Activated CD4-positive, alpha-beta T cell treated with anti-CD3 and anti-CD28 coated beads, Interleukin-2, Interleukin-4, amounts not matched to agents 100 ng/mL and 50 ng/mL, durations not matched to agents 16 hours and 8 hours (primary cell): ENCODE data around the gene FAM222A.
"Not testable (repeated sequence)": the region's sequence is repeated elsewhere in the genome, so short reads cannot be mapped to it uniquely, and the experiment has no call there.

ENCODE experiments used
- DNase-seq: peaks from one replicate; pipeline ENCODE4 v3.0.0-alpha.2; 2020; ENCODE audit warnings: low spot score

The FAM222A gene

GRCh38 chr12:109693653-109694600 lies 19.7 kb upstream of the FAM222A start:
- DNase-seq: no peak

GRCh38 chr12:109694629-109695028 lies 19.0 kb upstream of the FAM222A start:
- DNase-seq: not testable (repeated sequence)

DNA sequence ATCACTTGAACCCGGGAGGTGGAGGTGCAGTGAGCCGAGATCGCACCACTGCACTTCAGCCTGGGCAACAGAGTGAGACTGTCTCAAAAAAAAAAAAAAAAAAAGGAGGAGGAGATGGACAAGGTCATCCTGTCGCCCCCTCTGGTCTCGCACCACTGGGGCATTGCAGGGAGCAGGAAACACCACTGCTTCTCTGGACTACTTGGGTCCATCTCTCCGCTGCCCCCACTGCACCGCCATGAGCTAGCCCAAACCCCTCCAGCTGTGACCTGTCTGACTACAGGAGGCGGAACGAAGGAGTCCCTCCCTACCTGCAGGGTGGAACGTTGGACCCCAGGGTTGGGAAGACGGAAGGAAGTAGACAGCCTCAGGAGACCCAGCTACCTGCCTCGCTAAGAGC lies 18.2 kb upstream of the FAM222A start:
- DNase-seq: no peak

- DNase-seq: no peak
Observed at GRCh38 chr12:109695961-109696461, 17.6 kb upstream of the FAM222A start.

GRCh38 chr12:109696485-109697269 lies 16.9 kb upstream of the FAM222A start:
- DNase-seq: no peak

DNA sequence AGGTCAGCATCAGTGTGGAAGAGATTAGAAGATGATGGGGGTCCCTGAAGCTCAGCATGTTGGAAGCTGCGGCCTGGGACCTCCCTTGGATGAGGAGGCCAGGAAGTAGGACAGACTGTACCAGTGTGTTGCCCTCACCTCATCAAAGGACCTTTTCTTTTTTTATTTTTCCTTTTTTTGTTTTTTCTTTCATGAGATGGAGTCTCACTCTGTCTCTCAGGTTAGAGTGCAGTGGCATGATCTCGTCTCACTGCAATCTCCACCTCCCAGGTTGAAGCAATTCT lies 16.4 kb upstream of the FAM222A start:
- no peak for DNase-seq

- no peak for DNase-seq
Observed at GRCh38 chr12:109697877-109698468, 15.7 kb upstream of the FAM222A start.

GRCh38 chr12:109698820-109699219 lies 14.8 kb upstream of the FAM222A start:
- no peak for DNase-seq

GRCh38 chr12:109701064-109701463 lies 12.6 kb upstream of the FAM222A start:
- DNase-seq: no peak

- DNase-seq: no peak
Observed at GRCh38 chr12:109702111-109702841, 11.3 kb upstream of the FAM222A start.

GRCh38 chr12:109703684-109704083 lies 9.9 kb upstream of the FAM222A start:
- no peak for DNase-seq

DNA sequence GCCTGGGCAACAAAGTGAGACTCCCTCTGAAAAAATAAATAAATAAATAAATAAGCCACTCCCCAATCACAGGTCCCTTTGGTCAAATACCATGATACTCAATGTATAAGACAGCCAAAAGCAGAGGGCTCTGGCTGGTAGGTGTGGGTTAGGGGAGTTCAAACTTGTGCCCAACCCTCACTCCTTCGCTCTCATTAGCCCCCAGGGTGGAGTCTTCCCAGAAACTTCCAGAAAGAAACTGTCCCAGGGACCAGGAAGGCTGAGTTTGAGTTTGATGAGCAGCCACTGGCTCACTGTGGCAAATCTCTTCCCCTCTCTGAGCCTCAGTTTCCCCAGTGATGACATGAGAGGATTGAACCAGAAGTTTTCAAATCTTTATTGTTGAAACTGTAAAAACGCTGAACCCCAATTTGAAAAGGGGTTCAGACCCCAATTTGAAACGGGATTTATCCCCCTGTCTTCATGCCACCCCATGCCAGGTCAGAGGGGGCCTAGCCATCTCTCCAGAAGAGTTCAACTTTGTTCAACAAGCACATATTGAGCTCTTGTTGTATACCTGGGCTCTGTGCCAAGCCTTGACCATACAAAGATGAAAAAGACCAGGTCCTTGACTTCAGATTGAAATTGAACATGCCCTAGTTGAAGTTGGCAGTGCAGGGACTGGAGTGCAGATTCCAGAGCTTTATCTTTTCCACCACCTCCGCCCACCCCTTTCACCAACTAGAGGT lies 9.1 kb upstream of the FAM222A start:
- DNase-seq: no peak

DNA sequence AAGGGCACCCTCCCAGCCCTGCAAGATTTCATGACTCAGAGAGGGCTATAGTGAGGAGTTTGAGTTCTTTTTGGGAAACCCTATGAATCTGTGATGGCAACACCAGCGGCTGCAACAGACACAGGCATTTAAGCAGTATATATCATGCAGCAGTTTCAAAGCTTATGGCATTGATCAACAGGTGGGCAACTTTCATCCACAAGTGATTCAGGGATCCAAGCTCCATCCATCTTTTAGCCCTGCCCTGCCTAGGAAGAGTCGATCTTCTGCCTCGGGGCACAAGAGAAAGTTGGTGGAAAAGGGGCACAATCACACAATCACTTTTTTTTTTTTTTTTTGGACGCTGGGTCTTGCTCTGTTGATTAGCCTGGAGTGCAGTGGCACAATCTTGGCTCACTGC lies 8.3 kb upstream of the FAM222A start:
- DNase-seq: no peak

- DNase-seq: no peak
Observed at GRCh38 chr12:109706398-109706746, 7.3 kb upstream of the FAM222A start.

DNA sequence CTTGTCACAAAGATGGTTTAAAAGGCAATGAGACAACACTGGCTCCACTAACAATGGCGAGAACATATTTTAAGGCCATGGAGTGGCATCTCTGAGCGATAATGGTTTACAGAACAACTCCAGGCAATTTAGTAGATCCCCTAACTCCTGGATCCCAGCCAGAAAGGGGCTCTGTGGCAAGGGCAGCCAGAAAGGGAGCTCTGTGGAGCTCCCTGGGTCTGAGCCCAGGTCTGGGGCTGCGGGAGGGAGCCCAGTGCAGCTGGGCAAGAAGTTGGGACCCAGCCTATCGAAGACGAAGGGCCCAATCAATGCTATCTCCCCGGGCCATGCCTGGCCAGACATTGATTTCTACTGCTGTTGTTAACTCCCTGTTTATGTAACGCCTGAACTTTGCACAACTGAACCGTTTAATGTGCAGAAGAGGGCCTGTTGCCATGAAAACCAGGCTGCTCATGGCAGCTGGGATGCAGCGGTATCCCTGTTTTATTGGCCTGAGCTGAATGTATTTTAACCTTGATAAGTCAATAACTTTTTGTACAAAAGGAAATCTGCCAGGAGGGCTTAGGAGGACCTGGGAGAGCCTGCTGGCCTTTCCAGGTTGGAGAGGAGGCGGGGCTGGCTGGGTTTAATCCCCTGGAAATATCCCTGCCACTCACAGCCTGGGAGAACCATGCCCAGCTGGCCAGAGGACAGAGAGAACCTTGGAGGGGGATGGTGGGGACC lies 6.7 kb upstream of the FAM222A start:
- no peak for DNase-seq

DNA sequence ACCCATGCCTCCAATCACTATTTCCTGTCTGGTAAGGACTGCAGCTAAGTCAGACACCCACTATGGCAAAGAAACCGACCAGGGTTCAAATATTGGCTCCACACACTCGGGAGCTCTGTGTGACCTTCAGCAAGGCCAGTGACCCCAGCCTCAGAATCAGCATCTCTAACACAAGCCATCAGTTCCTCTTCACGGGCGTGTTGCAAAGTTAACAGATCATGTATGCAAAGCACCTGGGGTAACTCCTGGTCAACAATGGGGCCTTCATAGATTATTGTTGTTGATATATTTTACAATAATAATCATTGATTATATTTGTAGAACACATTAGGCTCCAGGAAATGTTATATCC lies 6.2 kb upstream of the FAM222A start:
- no peak for DNase-seq

GRCh38 chr12:109708939-109709338 lies 4.7 kb upstream of the FAM222A start:
- DNase-seq: no peak

GRCh38 chr12:109709401-109709991 lies 4.1 kb upstream of the FAM222A start:
- no peak for DNase-seq

DNA sequence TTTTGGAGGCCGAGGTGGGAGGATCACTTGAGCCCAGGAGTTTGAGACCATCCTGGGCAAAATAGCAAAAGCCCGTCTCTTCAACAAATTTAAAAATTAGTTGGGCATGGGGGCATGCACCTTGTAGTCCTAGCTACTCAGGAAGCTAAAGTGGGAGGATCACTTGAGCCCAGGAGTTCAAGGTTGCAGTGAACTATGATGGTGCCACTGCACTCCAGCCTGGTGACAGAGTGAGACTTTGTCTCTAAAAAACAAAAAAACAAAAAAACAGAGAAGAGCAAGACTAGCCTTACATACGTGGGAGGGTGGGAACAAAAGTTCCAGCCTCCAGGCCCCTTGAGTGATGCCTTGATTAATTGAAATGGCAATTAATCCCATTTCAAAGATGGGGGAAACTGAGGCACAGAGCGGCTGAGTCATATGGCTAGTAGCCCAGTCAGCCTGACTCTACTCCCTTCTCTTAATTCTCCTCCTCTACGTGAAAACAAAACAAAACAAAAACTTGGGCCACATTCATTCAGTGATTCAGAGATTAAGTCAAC lies 3.3 kb upstream of the FAM222A start:
- DNase-seq: no peak
